ENCODE data around the gene ABCG1.

The ABCG1 gene

DNA sequence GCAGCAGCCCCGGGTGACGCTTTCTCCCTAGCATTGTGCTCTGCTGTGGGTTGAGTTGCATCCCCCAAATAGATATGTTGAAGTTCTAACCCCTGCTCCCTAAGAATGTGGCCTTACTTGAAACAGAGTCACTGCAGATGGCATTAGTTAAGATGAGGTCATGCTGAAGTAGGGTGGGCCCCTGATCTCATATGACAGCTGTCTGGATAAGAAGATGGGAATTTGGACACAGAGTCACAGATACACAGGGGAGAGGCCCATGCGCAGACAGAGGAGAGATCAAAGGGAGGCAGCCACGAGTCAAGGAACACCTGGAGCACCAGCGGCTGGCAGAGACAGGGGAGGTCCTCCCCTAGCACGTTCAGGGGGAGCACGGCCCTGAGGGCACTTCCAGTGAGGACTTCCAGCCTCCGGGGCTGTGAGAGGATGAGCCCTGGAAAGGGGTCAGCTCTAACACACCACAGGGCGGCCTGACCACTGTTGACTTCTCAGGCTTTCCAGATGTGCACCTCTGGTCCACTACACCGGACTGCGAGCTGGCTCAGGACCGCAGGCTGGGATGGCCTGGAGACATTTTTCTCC lies 46.4 kb downstream of the ABCG1 start:
- DNase-seq, result no peak

DNA sequence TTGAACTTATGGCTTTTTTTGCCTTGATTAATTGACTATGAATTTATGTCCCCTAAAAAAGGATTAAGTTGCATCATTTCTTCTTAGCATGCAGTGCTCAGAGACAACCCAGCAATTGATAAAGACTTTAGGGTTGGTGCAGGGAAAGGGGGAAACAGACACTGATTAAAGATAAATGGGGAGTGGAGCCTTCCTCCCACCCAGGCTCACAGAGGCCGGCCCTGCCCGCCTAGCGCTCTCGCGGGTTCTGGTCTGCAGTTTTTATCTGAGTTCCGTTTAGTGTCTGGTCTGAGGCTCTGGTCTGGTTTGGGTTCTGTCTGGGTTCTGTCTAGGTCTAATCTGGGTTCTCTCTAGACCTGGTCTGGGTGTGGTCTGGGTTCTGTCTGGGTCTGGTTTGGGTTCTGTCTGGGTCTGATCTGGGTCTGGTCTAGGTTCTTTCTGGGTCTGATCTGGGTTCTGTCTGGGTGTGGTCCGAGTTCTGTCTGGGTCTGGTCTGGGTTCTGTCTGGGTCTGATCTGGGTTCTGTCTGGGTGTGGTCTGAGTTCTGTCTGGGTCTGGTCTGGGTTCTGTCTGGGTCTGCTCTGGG lies 48.1 kb downstream of the ABCG1 start:
- no peak for DNase-seq

DNA sequence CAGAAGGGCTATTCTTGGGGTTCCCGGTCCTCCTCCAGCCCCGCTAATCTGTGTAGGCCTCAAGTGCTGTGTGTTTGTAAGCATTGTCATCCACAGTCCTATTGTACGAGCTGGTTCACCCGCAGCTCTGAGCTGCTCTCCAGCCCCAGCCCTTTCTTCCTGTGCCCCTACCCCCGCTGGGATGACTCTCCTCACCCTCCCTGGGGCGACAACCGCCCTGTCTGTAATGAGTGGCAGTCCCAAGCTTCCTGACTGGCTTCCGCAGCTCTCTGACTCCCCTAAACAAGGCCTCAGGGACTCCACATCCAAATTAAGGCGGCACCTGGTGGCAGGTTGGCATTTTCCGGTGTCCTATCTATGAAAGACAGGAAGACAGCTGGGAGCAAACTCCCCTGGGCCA lies 50.4 kb downstream of the ABCG1 start:
- DNase-seq, result no peak

DNA sequence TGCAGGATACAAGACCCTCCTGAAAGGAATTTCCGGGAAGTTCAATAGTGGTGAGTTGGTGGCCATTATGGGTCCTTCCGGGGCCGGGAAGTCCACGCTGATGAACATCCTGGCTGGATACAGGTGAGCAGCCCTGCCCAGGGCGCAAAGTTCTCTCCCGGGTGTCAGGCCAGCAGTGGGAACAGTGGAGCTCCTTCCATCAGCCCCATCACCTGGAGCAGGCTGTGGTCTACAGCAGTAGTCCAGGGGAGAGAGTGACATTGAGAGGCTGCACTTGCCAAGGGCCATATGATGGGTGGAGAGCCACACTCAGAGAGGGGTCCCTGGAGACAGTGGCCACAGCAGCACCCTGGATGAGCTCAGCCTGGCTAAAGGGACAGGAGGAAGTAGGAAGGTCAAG lies 52.1 kb downstream of the ABCG1 start:
- DNase-seq, result no peak

DNA sequence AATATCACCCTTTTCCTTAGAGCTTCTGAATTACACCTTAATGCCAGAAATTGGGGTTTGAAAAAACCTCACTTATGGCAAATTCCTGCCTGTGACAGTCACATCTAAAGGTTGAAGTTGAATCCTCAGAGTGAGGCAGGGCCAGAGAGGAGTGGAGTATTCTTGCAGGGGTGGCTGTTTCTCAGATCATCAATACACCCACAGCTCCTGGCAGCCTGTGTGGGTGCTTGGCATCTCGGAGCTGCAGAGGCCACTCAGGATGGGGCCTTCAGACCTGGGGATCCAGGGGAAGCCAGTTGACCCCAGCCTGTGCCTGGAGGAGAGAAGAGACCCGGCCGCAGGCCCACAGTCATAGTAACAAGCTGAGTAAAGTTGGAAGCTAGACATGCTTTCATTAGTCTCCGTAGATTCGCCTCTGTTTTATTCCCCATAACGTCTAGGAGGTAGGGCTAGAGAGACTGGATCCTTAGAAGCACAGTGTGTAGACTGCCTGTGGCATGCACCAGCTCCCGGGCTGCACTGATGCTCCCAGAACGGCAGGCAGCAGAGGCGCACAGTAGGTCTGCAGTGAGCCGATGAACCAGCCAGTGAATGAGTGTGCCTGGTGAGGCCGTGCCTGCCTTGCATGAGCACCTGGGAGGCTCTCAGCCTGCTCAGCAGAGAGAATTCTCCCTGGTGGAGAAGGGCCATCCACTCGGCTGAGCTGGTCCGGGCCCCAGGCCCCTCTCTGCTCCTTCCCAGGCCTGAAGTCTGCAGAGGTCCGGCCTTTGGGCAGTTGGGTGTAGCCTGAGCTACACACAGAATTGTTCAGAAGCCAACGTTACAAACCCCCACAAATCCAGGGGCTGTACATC lies 53.4 kb downstream of the ABCG1 start:
- DNase-seq, result no peak

DNA sequence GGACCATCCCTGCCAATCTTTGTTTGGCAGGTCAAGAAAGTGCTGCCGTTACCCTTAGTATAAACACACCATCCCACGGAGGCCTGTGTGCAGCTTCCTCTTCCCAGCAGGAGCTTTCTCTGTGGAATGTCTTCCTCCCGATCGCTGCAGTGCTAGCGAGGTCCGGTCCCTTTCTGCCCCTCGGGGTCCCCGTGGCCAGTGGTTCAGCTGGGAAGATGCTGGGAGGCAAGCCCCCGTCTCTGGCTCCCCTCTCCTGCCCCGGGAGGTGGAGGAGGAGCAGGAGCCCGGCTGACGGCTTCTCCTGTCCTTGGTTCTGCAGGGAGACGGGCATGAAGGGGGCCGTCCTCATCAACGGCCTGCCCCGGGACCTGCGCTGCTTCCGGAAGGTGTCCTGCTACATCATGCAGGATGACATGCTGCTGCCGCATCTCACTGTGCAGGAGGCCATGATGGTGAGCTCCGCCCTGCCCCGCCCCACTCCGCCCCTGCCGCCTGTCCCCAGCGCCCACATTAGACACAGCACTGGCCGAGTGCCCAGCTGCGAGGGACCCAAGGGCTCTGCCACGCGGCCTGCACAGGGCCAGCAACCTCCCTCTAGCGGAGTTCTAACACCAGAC lies 54.2 kb downstream of the ABCG1 start:
- DNase-seq, result no peak

DNA sequence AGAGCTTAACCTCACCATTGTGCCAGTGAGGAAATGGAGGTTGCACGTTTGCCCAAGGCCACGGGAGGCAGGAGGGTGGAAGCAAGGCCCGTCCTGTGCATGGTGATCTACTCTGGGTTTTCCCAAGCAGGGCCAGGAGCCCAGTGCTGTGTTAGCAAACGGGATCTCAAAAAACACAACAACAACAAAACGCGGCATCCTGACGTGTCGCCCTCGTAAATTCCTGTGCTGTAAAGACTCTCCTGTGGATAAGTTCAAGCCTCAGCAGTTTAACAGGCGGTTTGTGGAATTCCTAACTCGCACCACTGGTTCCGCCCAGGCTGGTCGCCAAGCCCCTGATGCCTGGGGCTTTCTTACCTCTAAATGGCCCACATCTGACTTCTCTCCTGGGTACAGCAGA lies 57.1 kb downstream of the ABCG1 start:
- no peak for DNase-seq

DNA sequence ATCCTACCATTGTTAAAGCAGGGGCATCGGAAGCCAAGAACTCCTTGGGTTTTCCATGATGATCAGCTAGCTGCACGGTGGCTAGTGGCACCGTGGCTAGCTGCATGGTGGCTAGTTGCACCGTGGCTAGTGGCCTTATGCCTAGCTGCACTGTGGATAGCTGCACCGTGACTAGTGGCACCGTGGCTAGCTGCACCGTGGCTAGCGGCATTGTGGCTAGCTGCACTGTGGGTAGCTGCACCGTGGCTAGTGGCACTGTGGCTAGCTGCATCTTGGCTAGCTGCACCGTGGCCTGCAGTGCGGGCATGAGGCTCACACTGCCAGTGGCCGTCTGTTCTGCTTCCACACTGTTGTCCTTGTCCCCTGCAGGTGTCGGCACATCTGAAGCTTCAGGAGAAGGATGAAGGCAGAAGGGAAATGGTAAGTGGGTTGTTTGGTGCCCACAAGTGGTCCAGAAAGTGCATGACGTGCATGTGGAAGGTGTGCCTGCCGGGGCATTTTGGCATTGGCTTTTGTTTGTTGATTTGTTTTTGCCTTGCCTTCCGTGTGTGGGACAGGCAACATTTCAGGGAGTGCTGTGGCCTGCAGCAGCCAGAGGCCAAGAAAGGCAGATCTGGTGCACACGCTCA lies 57.7 kb downstream of the ABCG1 start:
- DNase-seq, result no peak

DNA sequence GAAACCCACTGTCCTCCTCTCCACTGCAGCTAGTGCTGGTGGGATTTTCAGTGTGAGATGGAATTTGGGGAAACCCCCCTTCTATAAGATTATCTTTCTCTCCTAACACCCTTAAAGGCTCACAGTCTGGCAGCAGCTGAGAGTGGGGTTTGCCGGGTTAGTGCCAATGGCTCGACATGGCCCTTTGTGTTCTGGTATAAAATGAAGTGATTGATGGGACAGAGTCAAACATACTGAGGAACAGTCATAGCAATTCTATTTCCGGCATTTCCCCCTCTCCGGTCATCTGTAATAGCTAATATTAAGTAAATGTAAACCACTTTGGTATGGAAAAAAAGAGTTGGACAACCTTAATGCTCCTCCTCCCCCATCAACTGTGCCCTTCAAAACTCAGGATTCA lies 58.7 kb downstream of the ABCG1 start:
- DNase-seq, result no peak

DNA sequence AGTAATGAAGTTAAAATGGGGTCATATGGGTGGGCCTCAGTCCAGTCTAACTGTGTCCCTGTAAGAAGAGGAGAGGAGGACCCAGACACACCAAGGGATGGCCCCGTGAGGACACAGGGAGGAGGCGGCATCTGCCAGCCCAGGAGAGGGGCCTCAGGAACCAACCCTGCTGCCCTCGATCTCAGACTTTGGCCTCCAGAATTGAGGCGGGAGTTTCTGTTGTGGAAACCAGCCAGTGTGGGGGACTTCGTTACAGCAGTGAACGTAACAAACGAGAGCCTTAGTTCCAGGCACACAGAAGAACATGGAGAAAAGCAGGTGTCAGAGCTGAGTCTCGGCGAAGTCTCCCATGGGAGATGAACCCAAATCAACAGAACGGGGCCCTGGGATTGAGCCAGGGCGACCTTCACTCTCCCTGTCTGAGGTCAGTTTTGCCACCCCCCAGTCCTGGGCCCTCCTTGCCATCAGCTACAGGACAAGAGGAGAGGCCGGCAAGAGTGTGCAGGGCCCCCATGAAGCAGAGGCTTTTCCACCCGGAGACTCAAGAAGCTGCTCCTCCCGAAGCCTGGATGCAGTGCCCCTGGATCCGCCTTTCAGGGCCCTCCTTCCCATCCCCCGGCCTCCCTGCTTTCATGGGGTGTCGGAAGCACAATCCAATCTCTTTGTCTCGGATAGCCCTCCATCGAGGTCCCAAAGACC lies 59.7 kb downstream of the ABCG1 start:
- no peak for DNase-seq

DNA sequence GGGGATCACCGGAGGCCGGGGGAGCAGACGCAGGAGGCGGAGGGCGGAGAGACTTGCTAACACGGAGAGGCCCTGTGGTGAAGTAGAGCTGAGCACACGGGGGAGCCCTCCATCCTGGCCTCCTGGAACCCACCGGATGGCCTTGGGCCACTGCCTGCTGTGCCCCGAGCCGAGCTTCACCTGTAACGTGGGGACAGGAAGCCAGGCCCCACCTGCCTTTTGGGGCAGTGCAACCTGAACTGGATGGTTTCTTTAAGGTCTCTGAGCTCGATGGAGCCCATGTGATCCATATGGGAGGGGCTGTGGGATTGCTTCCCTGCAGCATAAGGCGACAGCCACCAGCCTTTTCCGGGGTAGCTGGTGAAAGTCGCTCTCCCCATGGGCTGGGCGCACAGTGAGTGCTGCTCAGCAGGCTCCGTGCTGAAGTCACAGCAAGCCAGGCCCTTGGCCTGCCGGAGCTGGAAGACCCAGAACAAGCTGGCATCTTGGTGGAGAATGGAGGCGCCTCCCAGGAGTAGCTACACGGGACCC lies 60.5 kb downstream of the ABCG1 start:
- no peak for DNase-seq

DNA sequence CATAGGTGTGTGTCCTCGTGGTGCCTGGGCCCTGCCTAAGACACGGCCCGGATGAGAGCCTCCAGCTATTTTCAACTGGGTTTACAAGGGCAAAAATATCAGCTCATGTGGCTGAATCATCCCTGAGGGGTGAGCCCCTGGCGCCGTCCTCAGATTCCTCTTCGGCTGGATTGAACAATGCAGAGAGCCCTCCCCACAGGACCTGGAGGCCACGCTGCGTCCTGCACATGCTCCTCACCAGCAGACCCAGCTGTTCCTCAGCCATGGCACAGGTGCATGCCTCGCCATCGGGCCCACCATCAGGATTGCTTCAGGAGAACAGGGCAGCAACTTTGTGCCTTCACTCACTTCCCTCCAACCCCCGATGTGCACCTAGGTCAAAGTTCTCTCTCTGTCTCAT lies 60.9 kb downstream of the ABCG1 start:
- DNase-seq, result no peak

DNA sequence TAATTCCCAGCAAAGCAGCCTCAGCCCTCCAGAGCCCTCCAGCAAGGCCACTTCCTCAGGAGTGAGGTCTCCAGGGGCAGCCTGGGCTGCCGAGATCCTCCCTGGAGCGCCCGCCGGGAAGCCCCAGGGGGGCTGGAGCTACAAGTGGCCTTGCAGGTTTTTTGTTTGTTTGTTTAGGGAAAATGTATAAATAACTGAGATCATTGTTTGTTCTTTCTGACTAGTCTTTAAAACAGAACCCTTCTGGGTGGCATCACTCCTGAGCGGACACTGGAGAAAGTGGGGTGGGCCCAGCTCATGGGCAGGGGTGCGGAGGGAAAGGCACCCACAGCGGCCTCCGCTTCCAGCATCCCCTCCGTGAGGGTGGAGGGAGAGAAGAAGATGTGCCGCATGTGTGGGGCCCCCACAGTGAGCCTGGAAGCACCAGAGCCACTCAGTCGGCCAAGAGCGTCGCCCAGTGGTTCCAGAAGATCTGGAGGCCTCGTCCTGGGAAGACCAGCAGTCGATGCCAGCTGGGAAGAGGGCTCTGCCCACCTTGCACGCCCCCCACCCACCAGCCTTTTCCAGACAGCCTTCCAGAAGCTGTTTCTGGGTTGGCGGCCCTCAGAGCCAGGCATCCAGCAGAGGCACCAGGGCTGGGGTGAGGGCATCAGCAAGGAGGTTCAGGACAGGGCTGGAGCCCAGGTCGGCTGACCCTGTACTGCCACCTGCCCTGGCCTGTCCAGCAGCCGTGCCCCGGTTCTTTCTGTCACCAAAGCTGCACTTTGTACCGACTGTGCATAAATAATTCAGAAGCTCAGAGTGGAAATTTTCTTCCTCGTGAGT lies 61.6 kb downstream of the ABCG1 start:
- DNase-seq, result no peak

DNA sequence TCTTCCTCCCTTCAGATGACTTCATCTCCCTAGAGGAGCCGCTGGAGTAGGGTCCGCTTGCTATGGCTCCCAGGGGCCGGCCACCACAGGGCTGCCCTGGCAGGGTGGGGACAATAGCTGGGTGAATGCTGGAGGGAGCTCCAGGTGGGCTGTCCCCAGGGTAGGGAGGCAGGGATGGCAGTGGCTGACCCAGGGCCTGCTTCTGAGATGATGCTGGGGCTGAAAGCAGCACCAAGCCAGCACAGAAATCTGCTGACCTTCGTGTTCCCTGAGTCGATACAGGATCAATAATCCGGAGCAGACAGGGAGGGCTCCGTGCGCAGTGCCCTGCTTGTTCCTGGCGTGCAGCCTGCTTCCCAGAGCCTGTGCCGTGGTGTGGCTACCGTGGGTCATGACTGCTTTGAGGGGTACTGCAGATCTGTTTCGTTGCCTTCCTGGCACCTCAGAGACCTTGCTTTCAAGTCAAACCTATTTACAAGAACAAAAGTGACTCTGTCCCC lies 62.3 kb downstream of the ABCG1 start:
- DNase-seq, result no peak

DNA sequence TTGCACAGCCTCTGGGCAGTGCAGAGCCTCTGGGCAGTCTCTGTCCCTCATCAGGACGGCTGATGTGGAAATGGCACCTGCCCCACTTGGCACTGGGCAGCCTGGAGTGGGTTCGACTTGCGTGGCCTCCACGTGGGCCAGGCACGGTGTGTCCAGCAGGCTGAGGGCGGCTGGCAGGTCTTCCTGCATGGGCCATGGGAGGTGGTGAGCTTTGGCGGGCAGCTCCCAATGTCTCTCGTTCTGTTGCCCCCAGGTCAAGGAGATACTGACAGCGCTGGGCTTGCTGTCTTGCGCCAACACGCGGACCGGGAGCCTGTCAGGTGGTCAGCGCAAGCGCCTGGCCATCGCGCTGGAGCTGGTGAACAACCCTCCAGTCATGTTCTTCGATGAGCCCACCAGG lies 63.1 kb downstream of the ABCG1 start:
- DNase-seq, result no peak

DNA sequence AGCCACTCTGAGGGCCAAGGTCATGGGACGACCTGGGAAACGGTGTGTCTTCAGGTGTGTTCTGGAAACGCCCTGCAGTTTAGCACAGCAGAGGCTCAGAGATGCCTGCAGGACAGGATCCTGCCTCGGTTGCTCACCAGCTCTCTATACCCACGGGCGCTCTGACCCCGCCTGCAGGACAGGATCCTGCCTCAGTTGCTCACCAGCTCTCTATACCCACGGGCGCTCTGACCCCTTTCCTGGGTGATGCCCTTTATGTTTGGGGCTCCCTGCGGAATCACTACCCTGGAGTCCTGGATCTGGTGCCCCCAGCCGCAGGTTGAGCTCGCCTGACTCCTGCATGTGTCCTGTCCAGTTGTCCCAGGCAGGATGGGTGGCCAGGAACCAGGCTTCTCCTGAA lies 63.8 kb downstream of the ABCG1 start:
- no peak for DNase-seq

DNA sequence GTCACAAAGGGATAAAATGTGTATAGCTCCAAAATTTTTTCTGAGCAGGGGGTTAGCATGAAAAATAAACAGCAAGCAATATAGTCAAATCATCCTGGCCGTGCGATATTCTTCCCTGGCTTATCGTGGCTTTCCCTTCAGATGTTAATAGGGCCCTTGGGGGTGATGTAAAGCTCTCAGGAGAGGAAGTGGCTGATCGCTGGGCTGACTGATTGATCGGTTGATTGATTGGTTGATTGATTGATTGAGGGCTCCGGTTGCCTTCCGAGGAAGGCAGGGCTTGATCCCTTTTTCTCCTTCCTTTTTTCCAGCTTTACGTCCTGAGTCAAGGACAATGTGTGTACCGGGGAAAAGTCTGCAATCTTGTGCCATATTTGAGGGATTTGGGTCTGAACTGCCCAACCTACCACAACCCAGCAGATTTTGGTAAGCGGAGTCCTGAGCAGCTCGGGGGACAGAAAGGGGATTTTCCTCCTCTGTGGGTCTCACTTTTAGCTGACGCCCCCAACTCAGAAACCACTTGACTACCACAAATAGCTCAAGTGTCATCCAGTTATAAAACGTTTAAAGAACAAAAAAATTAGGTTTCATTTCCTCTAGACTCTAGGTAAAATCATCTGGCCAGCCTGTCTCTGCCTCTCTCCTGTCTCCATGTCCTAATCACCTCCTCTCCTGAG lies 66.8 kb downstream of the ABCG1 start:
- no peak for DNase-seq

DNA sequence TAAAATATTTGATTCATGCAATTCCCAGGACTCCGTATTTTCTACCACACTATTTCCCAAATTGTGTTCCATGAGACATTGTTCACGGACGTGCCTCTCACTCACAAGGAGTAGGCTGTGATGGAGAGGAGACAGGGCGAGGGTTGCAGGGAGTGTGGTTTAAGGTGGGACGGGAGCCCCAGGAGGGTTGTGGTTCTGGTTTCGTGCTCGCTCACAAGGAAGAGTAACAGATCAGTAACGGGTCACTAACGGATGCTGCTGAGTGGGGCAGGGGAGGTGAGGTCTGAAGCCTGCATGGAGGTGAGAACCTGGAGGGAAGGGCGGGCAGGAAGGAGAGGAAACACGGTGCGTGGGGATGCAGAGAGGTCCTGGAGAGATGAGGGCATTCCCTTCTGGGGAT lies 67.5 kb downstream of the ABCG1 start:
- DNase-seq, result no peak

Data from amygdala (tissue), 56 donors.